GM12878 (cell line): ENCODE data around the gene DDX27. TPM values are rescaled to one million over a fixed set of nuclear protein-coding genes. Genes with fewer than 3 reads are reported as not detected.
A peak's percentile ranks its signal among the peaks of the same experiment; 100 is the strongest.

Experiments
- ATAC-seq: fragments of 200-7000 bp; cut with Tn5 transposase; 3 replicates; pipeline ENCODE4 v1.9.1; 2020; ENCODE audit warnings: mild to moderate bottlenecking, moderate library complexity
- BruUV-seq: library from RNA; stranded (reverse); fragments of 400-500 nt; replicated peaks from 2 replicates; lab custom pipeline; 2021; lab: Mats Ljungman, UMichigan
- CTCF ChIA-PET: fragments of 300-600 bp; sonication (Branson Sonifier 250); formaldehyde crosslinking; extraction: SDS; loops from one replicate; lab custom pipeline; 2021; ENCODE audit warnings: inconsistent platforms; lab: Yijun Ruan, JAX
- POLR2A ChIA-PET: fragments of 350-600 bp; formaldehyde crosslinking; extraction: SDS; loops from one replicate; lab custom pipeline; 2021; ENCODE audit warnings: inconsistent platforms; lab: Charles Lee
- RAD21 ChIA-PET: fragments of 300-600 bp; sonication (Branson Sonifier 250); formaldehyde crosslinking; loops from one replicate; lab custom pipeline; 2023; ENCODE audit warnings: antibody characterized with exemption; ENCODE audit not compliant: unreplicated experiment; lab: Charles Lee
- SMC1A ChIA-PET: fragments of 300-600 bp; sonication (Branson Sonifier 250); formaldehyde crosslinking; loops from one replicate; lab custom pipeline; 2023; ENCODE audit not compliant: unreplicated experiment, uncharacterized antibody; lab: Charles Lee
- DNase-seq: peaks from one replicate; pipeline ENCODE4 v3.0.0-alpha.2; 2011; ENCODE audit warnings: low read depth, low spot score
- FAIRE-seq: peaks from 3 replicates; lab custom pipeline; 2011; peaks lifted over from hg19 to GRCh38; lab: Jason Lieb, UNC
- H2AFZ ChIP-seq: 2 replicates; pipeline ENCODE4 v1.6.0; 2011; ENCODE audit warnings: low read depth, low read length, control low read depth; ENCODE audit not compliant: control insufficient read depth
- H3K27ac ChIP-seq: 2 replicates; pipeline ENCODE4 v1.5.1; 2011; ENCODE audit warnings: control low read depth; ENCODE audit not compliant: control insufficient read depth, insufficient read depth
- H3K27me3 ChIP-seq, 2 experiments: replicated peaks in 1 of 2; 2 replicates each; pipeline versions ENCODE4 v1.6.0 to v1.6.1; 2011; ENCODE audit warnings: low read length in 1 of 2; ENCODE audit not compliant: control insufficient read depth in 2 of 2, insufficient read depth in 2 of 2
- H3K36me3 ChIP-seq, 2 experiments: 2 replicates each; pipeline ENCODE4 v1.5.1; 2011; ENCODE audit warnings: low read length in 1 of 2; ENCODE audit not compliant: control insufficient read depth in 2 of 2, insufficient read depth in 2 of 2
- H3K4me1 ChIP-seq: 2 replicates; pipeline ENCODE4 v1.6.1; 2011; ENCODE audit warnings: mild to moderate bottlenecking, low read length, moderate library complexity, mixed read lengths; ENCODE audit not compliant: control insufficient read depth, insufficient read depth
- H3K4me2 ChIP-seq: 2 replicates; pipeline ENCODE4 v1.6.0; 2011; ENCODE audit warnings: control low read depth; ENCODE audit not compliant: control insufficient read depth, insufficient read depth
- H3K4me3 ChIP-seq: fragments of 200-600 bp; sonication (generic); 2 replicates; pipeline ENCODE4 v1.5.1; 2016
- H3K79me2 ChIP-seq: 2 replicates; pipeline ENCODE4 v1.6.0; 2011; ENCODE audit warnings: low read length; ENCODE audit not compliant: control insufficient read depth, insufficient read depth
- H3K9ac ChIP-seq: 2 replicates; pipeline ENCODE4 v1.8.0; 2011; ENCODE audit warnings: low read length, control low read depth, mixed read lengths; ENCODE audit not compliant: control insufficient read depth, insufficient read depth
- H3K9me3 ChIP-seq: replicated peaks from 3 replicates; pipeline ENCODE4 v1.5.1; 2011; ENCODE audit warnings: mild to moderate bottlenecking, low read length; ENCODE audit not compliant: control insufficient read depth, insufficient read depth
- H4K20me1 ChIP-seq: 2 replicates; pipeline ENCODE4 v1.6.0; 2011; ENCODE audit not compliant: control insufficient read depth, insufficient read depth
- CBFB ChIP-seq: IDR thresholded peaks from 2 replicates; pipeline ENCODE4 v1.6.1; 2016; ENCODE audit warnings: antibody characterized with exemption, low read depth
- MYC ChIP-seq: IDR thresholded peaks from 2 replicates; pipeline ENCODE4 v1.6.1; 2011; ENCODE audit warnings: mild to moderate bottlenecking, low read length, moderate library complexity, inconsistent platforms; ENCODE audit not compliant: insufficient read depth, insufficient replicate concordance, insufficient read length, severe bottlenecking
- POU2F2 ChIP-seq: IDR thresholded peaks from 3 replicates; pipeline ENCODE4 v1.6.1; 2011; ENCODE audit warnings: low read depth, mild to moderate bottlenecking, low read length, borderline replicate concordance
- SUZ12 ChIP-seq: fragments of 200-600 bp; sonication (generic); IDR thresholded peaks from one replicate; pipeline ENCODE4 v1.6.1; 2018; ENCODE audit warnings: antibody characterized with exemption, mild to moderate bottlenecking; ENCODE audit not compliant: unreplicated experiment
- ZNF207 ChIP-seq: fragments of 450-650 bp; IDR thresholded peaks from 2 replicates; pipeline ENCODE4 v1.6.1; 2014; ENCODE audit warnings: antibody characterized with exemption, mild to moderate bottlenecking, borderline replicate concordance
- WGBS: methylation state at CpG from one replicate; pipeline ENCODE4 v1.1.6; 2016; ENCODE audit warnings: low lambda C conversion rate; ENCODE audit not compliant: insufficient replicate concordance, insufficient coverage; ENCODE audit errors: missing lambda C conversion rate; 5-methylcytosine and 5-hydroxymethylcytosine counted together
- in situ Hi-C: fragments of 300-500 bp; cut with MboI; formaldehyde crosslinking; loops from 9 replicates; pipeline ENCODE4 v1.14.3; 2018; ENCODE audit warnings: mixed read lengths
- intact Hi-C: fragments of 100-400 bp; cut with micrococcal nuclease; formaldehyde crosslinking; loops from one replicate; pipeline ENCODE4 v1.14.2; 2022; ENCODE audit not compliant: unreplicated experiment
- polyA plus RNA-seq, 11 experiments: library from polyadenylated mRNA; depleted of rRNA in 4 of 11; unstranded in 6 of 11; stranded (reverse) in 5 of 11; fragments of >200 nt; fragmentation: Nextera tagmentation in 4 of 11; fragmentation: Illumina TruSeq in 1 of 11; extraction: Ambion mirVana in 4 of 11; extraction: Trizol in 1 of 11; gene quantifications; 1 replicate in 1 of 11; 2 replicates in 10 of 11; pipeline versions ENCODE4 v1.2.1 to v1.2.3, GENCODE V29; 2011 to 2016; ENCODE audit warnings: inconsistent platforms in 2 of 11, missing spikeins in 2 of 11, low read depth in 1 of 11
- total RNA-seq, 4 experiments: library from RNA; depleted of rRNA in 3 of 4; stranded (reverse); fragments of >200 nt in 3 of 4; fragmentation: Illumina TruSeq in 1 of 4; extraction: Trizol in 1 of 4; gene quantifications; 2 replicates each; pipeline versions ENCODE4 v1.2.1 to v1.2.3, GENCODE V29; 2013 to 2021
- TF ChIP-seq, protein P1 (sequence below): fragments of 450-650 bp; IDR thresholded peaks from 2 replicates; pipeline ENCODE4 v1.6.1; 2017; ENCODE audit warnings: borderline replicate concordance

Gene DDX27
- total and polyA plus RNA-seq, 10 of the 15 experiments (the other 5 are each of a cell fraction or from before 2014, with no cell fraction given), result 19.8 to 78.8 (median 54.9) TPM

DNA sequence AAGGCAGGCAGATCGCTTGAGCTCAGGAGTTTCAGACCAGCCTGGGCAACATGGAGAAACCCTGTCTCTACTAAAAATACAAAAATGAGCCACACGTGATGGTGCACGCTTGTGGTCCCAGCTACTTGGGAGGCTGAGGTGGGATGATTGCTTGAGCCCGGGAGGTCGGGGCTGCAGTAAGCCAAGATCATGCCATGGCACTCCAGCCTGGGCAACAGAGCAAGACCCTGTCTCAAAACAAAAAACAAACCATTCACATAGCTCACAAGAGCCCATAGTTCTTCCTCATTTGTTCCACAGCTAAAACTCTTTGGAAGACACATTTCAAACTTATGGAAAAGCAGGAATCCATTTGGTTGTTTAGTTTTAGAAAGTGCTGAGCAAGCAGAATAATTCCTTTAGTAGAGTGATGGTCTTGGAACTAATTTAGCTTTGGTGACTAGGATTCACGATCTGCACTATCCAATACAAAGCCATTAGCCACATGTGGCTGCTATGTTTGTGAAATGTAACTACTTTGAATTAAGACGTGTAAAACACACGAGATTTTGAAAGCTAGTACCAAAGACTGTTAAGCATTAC lies 54.6 kb downstream of the DDX27 start:
- Histone ChIP-seq H3K4me1 (peaks cover 21% of the 10 kb centered on the region), H2AFZ (no peak overlapping the region), H3K27me3 (no peaks in the 10 kb centered on the region), H3K79me2 (peaks cover 78% of the 10 kb centered on the region), H3K36me3 (peaks cover 9 to 35% of the 10 kb centered on the region in 2 experiments), H3K9ac (no peak overlapping the region), H3K27ac (no peak overlapping the region), H3K4me2 (peak overlapping the region; percentile 47), H3K9me3 (peaks cover 4% of the 10 kb centered on the region; the same call in 2 of the 3 replicates), H3K4me3 (0 out of 2 replicates have a peak overlapping the region, but pooled peaks have one; percentile 15), H4K20me1 (peaks cover 11% of the 10 kb centered on the region; the same call in 1 of the 2 replicates)
- SMC1A ChIA-PET, result interaction anchor here (1.2 kb wide), 1 partner anchor 10 kb away, joined by 4 read pairs; no protein-coding TSS in a partner anchor
- intact Hi-C loops (loop anchor here (10.0 kb wide), 1 partner anchor 541 kb away; the partner anchor contains the start of gene SLC9A8), in situ Hi-C loops (no loop called here)
- whole genome bisulfite sequencing, result 90% methylated on average over 8 of the region's 8 CpGs
- CTCF ChIA-PET, result interaction anchor here (1.2 to 1.4 kb wide), 3 partner anchors 9 to 57 kb away, joined by 3 to 6 read pairs (median 6); no protein-coding TSS in a partner anchor
- POLR2A ChIA-PET, result interaction anchor here (0.5 to 4.4 kb wide), 4 partner anchors 9 to 638 kb away, joined by 3 to 25 read pairs (median 3); no protein-coding TSS in a partner anchor
- FAIRE-seq (no peak), ATAC-seq (no peak), DNase-seq (no peak)
- TF ChIP-seq POU2F2, result no peak
- TF ChIP-seq CBFB, result no peak
- TF ChIP-seq SUZ12, result no peak
- no peak for TF ChIP-seq ZNF207
- TF ChIP-seq MYC, result no peak
- TF ChIP-seq, protein P1, sequence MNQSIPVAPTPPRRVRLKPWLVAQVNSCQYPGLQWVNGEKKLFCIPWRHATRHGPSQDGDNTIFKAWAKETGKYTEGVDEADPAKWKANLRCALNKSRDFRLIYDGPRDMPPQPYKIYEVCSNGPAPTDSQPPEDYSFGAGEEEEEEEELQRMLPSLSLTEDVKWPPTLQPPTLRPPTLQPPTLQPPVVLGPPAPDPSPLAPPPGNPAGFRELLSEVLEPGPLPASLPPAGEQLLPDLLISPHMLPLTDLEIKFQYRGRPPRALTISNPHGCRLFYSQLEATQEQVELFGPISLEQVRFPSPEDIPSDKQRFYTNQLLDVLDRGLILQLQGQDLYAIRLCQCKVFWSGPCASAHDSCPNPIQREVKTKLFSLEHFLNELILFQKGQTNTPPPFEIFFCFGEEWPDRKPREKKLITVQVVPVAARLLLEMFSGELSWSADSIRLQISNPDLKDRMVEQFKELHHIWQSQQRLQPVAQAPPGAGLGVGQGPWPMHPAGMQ, result no peak
- BruUV-seq, result no TSS peak
- RAD21 ChIA-PET, result interaction anchor here (0.6 kb wide), 1 partner anchor 141 kb away, joined by 3 read pairs; no protein-coding TSS in a partner anchor
